Prostate gland (tissue), 2 donors: ENCODE data around the gene ANKRD30A.
"Not testable (repeated sequence)": the region's sequence is repeated elsewhere in the genome, so short reads cannot be mapped to it uniquely, and the experiment has no call there.

Experiments used
- CTCF ChIP-seq, 4 experiments: fragments of 200-600 bp in 2 of 4; fragments of 450-650 bp in 2 of 4; sonication (generic) in 2 of 4; IDR thresholded peaks; 1 replicate in 3 of 4; 2 replicates in 1 of 4; pipeline ENCODE4 v1.5.1; 2016 to 2019; ENCODE audit warnings: antibody characterized with exemption in 4 of 4, mild to moderate bottlenecking in 2 of 4, moderate library complexity in 2 of 4
- POLR2A ChIP-seq: fragments of 450-650 bp; IDR thresholded peaks from one replicate; pipeline ENCODE4 v1.6.1; 2016; ENCODE audit warnings: antibody characterized with exemption, mild to moderate bottlenecking
- POLR2AphosphoS5 ChIP-seq: sonication (generic); formaldehyde crosslinking; IDR thresholded peaks from one replicate; pipeline ENCODE4 v1.6.1; 2017; ENCODE audit warnings: antibody characterized with exemption

GRCh38 chr10:37255837-37256236 lies 130.4 kb downstream of the ANKRD30A start:
- not testable (repeated sequence) for TF ChIP-seq CTCF (IDR thresholded peaks at IDR 0.05); POLR2AphosphoS5; POLR2A
